IPS DF 6.9 (cell line): ENCODE measurements around the gene SLC66A2.
"Not testable (repeated sequence)": the region's sequence is repeated elsewhere in the genome, so short reads cannot be mapped to it uniquely, and the experiment has no call there.

Experiments used
- DNase-seq: peaks from one replicate; pipeline ENCODE4 v3.0.0-alpha.2; 2013; ENCODE audit warnings: low read depth, low spot score
- H3K27ac ChIP-seq: one replicate; pipeline ENCODE4 v1.5.1; 2013; ENCODE audit warnings: low read length, control low read depth
- H3K27me3 ChIP-seq: 2 replicates; pipeline ENCODE4 v1.6.1; 2013; ENCODE audit warnings: mild to moderate bottlenecking, low read length; ENCODE audit not compliant: control insufficient read depth, insufficient read depth
- H3K36me3 ChIP-seq: 2 replicates; pipeline ENCODE4 v1.6.1; 2013; ENCODE audit warnings: low read length; ENCODE audit not compliant: control insufficient read depth, insufficient read depth
- H3K4me1 ChIP-seq: 2 replicates; pipeline ENCODE4 v1.6.1; 2013; ENCODE audit warnings: low read length; ENCODE audit not compliant: control insufficient read depth, insufficient read depth
- H3K4me3 ChIP-seq: 2 replicates; pipeline ENCODE4 v1.5.1; 2013; ENCODE audit warnings: mild to moderate bottlenecking, low read length
- H3K9me3 ChIP-seq: 2 replicates; pipeline ENCODE4 v1.6.1; 2013; ENCODE audit warnings: low read length, inconsistent platforms; ENCODE audit not compliant: control insufficient read depth, insufficient read depth
- WGBS: extraction: QIAGEN DNeasy Blood & Tissue Kit; methylation state at CpG from one replicate; pipeline ENCODE4 v1.1.7; 2013; ENCODE audit warnings: mixed read lengths, missing lambda C conversion rate; ENCODE audit not compliant: insufficient read length, insufficient coverage; 5-methylcytosine and 5-hydroxymethylcytosine counted together

Gene SLC66A2

GRCh38 chr18:79871481-79872091 lies 79.9 kb downstream of the SLC66A2 start:
- H3K4me3 ChIP-seq, result no peak overlapping the region; the same call in 1 of the 2 replicates
- H3K36me3 ChIP-seq, result no peaks in the 10 kb centered on the region
- H3K27ac ChIP-seq, result no peak overlapping the region
- no CpG with 5 or more reads among the region's 33 CpGs for WGBS
- H3K27me3 ChIP-seq, result no peaks in the 10 kb centered on the region
- DNase-seq, result no peak
- H3K4me1 ChIP-seq, result no peaks in the 10 kb centered on the region; the same call in 1 of the 2 replicates
- H3K9me3 ChIP-seq, result no peaks in the 10 kb centered on the region

GRCh38 chr18:79871026-79871390 lies 80.4 kb downstream of the SLC66A2 start:
- Histone ChIP-seq H3K9me3 (no peaks in the 10 kb centered on the region), H3K36me3 (no peaks in the 10 kb centered on the region), H3K4me3 (no peak overlapping the region), H3K27me3 (no peaks in the 10 kb centered on the region), H3K4me1 (no peaks in the 10 kb centered on the region; the same call in 1 of the 2 replicates), H3K27ac (no peak overlapping the region)
- WGBS, result no CpG with 5 or more reads among the region's 17 CpGs
- no peak for DNase-seq

DNA sequence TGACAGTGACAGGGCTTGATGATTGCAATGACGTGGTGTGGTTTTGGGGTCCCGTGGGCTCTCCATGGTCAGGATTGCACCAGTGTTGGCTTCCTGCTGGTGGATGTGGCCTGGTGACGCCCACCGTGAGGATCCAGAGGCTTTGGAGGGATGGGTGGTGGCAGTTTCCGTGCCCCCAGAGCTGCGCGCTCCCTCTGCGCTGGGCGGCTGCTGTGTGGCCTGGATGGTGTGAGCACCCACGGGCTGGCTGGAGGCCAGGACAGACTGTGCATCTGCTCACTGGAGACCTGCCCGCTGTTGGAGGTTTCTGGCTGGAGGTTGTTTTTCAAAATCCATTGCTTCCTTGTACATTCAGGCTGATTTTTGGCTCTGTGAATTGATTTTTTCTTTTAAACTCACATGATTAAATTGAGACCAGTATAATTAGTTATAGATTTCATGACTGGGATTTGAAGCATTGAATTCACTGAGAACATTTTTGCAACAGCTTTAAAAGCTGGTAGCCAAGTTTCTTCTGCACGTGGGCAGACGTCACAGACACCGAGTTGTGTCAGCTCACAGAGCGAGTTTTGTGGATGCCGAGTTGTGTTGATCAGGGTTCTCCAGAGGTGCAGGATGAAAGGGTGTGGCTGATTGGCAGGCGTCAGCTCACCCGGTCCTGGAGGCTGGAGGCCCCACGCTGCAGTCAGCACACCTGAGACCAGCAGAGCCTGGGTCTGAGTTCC lies 81.0 kb downstream of the SLC66A2 start:
- H3K36me3 ChIP-seq, result no peaks in the 10 kb centered on the region
- no peaks in the 10 kb centered on the region for H3K27me3 ChIP-seq
- no peak overlapping the region for H3K27ac ChIP-seq
- no peaks in the 10 kb centered on the region for H3K9me3 ChIP-seq
- no peak for DNase-seq
- no CpG with 5 or more reads among the region's 19 CpGs for WGBS
- no peaks in the 10 kb centered on the region for H3K4me1 ChIP-seq
- H3K4me3 ChIP-seq, result no peak overlapping the region

GRCh38 chr18:79869591-79870300 lies 81.7 kb downstream of the SLC66A2 start:
- no peaks in the 10 kb centered on the region for H3K4me1 ChIP-seq
- no peak overlapping the region for H3K4me3 ChIP-seq
- H3K9me3 ChIP-seq, result no peaks in the 10 kb centered on the region
- no peak overlapping the region for H3K27ac ChIP-seq
- WGBS, result no CpG with 5 or more reads among the region's 32 CpGs
- no peak for DNase-seq
- no peaks in the 10 kb centered on the region for H3K36me3 ChIP-seq
- no peaks in the 10 kb centered on the region for H3K27me3 ChIP-seq

DNA sequence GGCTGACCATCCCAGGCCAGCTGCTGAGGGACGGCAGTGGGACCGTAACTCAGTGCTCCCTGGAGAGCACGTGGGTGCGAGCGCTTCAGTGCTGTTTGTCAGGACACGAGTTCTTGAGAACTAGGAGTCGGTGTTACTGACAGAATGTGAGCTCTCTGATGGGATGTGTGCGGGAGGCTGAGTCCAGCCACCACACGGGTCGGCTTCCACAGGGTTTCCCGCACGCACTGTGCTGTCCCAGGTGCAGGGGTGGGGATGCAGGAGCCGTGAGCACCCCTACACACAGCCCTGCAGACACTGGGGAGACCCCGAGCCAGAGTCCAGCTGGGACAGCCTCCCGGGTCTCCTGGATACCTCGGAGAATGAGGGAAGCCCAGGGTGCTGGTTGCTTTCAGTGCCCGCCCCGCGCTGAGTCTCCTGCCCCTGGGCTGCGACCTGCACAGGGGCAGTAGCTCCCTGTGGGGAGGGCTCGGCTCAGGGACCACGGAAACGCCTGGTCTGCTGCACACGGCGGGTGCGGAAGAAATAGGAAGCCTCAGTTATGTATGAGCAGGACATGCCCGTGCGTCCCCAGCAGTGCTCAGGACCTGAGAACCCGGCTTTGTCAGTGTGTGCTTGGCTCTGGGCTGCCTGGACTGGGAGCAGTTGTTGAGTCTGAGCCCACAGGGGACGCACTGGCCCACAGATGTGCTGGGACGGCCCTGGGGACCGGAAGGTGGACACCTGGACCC lies 82.5 kb downstream of the SLC66A2 start:
- WGBS, result no CpG with 5 or more reads among the region's 32 CpGs
- Histone ChIP-seq H3K9me3 (no peaks in the 10 kb centered on the region), H3K27ac (no peak overlapping the region), H3K27me3 (no peaks in the 10 kb centered on the region), H3K36me3 (no peaks in the 10 kb centered on the region), H3K4me3 (no peak overlapping the region; the same call in 1 of the 2 replicates), H3K4me1 (no peaks in the 10 kb centered on the region)
- DNase-seq, result no peak

DNA sequence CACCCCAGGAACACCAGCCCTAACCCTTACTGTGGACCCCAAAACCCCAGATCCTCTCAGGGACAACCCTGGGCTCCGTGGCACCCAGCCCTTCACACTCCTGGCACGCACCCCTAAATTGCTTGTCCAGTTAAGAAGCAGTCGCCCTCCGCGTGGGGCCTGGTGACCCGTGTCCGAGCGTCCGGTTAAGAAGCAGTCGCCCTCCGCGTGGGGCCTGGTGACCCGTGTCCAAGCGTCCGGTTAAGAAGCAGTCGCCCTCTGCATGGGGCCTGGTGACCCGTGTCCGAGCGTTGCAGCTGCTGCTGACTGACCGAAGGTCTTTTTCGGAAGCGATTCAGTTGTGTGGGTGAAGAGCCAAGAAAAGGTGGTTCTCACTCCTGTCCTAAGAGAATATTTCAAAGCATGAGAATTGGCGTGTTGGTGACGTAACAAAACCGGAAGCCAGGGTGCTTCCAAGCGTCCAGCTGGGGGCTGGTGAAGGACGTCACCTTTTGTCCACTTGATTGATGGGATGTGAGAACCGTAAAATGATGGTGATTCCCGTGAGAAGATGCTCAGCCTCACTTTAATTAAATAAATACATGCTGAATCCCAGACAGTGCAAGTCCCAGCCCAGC lies 83.2 kb downstream of the SLC66A2 start:
- whole genome bisulfite sequencing, result no CpG with 5 or more reads among the region's 29 CpGs
- DNase-seq, result no peak
- Histone ChIP-seq H3K27ac (no peak overlapping the region), H3K4me1 (no peaks in the 10 kb centered on the region), H3K27me3 (no peaks in the 10 kb centered on the region), H3K4me3 (no peak overlapping the region), H3K36me3 (no peaks in the 10 kb centered on the region), H3K9me3 (no peaks in the 10 kb centered on the region)

GRCh38 chr18:79867666-79868065 lies 83.8 kb downstream of the SLC66A2 start:
- Histone ChIP-seq H3K27ac (no peak overlapping the region), H3K4me3 (no peak overlapping the region), H3K27me3 (no peaks in the 10 kb centered on the region), H3K9me3 (no peaks in the 10 kb centered on the region), H3K4me1 (no peaks in the 10 kb centered on the region), H3K36me3 (no peaks in the 10 kb centered on the region)
- DNase-seq, result no peak
- WGBS, result no CpG with 5 or more reads among the region's 16 CpGs

DNA sequence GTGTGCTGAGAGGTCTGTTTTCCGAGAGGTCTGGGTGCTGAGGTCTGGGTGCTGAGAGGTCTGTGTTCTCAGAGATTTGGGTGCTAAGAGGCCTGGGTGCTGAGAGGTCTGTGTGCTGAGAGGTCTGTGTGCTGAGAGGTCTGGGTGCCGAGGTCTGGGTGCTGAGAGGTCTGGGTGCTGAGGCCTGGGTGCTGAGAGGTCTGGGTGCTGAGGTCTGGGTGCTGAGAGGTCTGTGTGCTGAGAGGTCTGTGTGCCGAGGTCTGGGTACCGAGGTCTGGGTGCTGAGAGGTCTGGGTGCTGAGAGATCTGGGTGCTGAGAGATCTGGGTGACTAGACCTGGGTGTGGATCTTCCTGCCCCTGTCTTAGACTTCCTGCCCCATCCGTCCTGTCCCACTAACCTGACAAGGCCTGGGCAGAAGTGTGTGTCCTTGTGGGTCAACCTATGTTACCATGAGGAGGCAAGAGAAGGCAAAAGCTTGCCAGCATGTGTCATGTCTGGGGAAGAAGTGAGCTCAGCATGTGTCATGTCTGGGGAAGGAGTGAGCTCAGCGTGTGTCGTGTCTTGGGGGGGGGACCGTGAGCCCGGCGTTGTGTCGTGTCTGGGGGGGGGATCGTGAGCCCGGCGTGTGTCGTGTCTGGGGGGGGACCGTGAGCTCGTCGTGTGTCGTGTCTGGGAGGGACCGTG lies 84.4 kb downstream of the SLC66A2 start:
- Histone ChIP-seq H3K27ac (no peak overlapping the region), H3K4me3 (no peak overlapping the region), H3K27me3 (no peaks in the 10 kb centered on the region), H3K9me3 (no peaks in the 10 kb centered on the region), H3K36me3 (no peaks in the 10 kb centered on the region), H3K4me1 (no peaks in the 10 kb centered on the region)
- no CpG with 5 or more reads among the region's 20 CpGs for WGBS
- DNase-seq, result no peak

DNA sequence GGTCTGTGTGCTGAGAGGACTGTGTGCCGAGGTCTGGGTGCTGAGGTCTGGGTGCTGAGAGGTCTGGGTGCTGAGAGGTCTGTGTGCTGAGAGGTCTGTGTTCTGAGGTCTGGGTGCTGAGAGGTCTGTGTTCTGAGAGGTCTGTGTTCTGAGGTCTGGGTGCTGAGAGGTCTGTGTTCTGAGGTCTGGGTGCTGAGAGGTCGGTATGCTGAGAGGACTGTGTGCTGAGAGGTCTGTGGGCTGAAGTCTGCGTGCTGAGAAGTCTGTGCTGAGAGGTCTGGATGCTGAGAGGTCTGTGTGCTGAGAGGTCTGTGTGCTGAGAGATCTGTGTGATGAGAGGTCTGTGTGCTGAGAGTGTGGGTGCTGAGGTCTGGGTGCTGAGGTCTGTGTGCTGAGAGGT lies 85.5 kb downstream of the SLC66A2 start:
- not testable (repeated sequence) for H3K27me3 ChIP-seq, H3K4me1 ChIP-seq, H3K36me3 ChIP-seq, DNase-seq, H3K9me3 ChIP-seq, H3K4me3 ChIP-seq, H3K27ac ChIP-seq
- WGBS, result no CpG with 5 or more reads among the region's 3 CpGs
